ENCODE measurements around the gene KCNC1.

- TF ChIP-seq CTCF (conservative IDR thresholded peaks at IDR 0.05 in 1 of 2, IDR thresholded peaks at IDR 0.05 in 1 of 2; ENCODE audit: low read depth in 1 of 2, low read length in 2 of 2) (peak; percentile 97 to 98), EZH2 (IDR thresholded peaks at IDR 0.05; ENCODE audit: low read length, missing control alignments) (no peak)
These were observed 3.7 kb upstream of the KCNC1 start for GRCh38 chr11:17730608-17731462.
